ENCODE measurements around the gene TMEM119. TPM values are rescaled to one million over a fixed set of nuclear protein-coding genes. Genes with fewer than 3 reads are reported as not detected.

The TMEM119 gene
- total RNA-seq, 1 experiment from 2014 or later: not detected

- Histone ChIP-seq H3K9me3 (ENCODE audit: control insufficient read depth, insufficient read depth, low read depth, low read length) (no peaks in the 10 kb centered on the region), H3K36me3 (ENCODE audit: control insufficient read depth, insufficient read depth, low read length) (peaks cover 8% of the 10 kb centered on the region; the same call in 1 of the 2 replicates), H3K4me3 (ENCODE audit: low read depth in 2 of 2, low read length in 2 of 2) (no peak overlapping the region), H3K4me1 (ENCODE audit: control insufficient read depth, insufficient read depth, low read length) (no peaks in the 10 kb centered on the region), H3K27ac (ENCODE audit: low read length) (no peak overlapping the region), H3K27me3 (ENCODE audit: control insufficient read depth, insufficient read depth, low read length) (no peaks in the 10 kb centered on the region)
- intact Hi-C loops (cut with micrococcal nuclease; ENCODE audit: unreplicated experiment) (no loop called here), in situ Hi-C loops (cut with HindIII; ENCODE audit: low pct_unique_long_range_greater_than_20kb, low sequenced_read_pairs) (no loop called here)
- no peak for DNase-seq (ENCODE audit: low read depth, low spot score)
- ChIA-PET POLR2A (no interaction called here), CTCF (no interaction called here)
- BruUV-seq (replicated peaks): no TSS peak
- no peak for TF ChIP-seq CTCF (IDR thresholded peaks at IDR 0.05)
- no peak for TF ChIP-seq SIN3A (IDR thresholded peaks at IDR 0.05; ENCODE audit: borderline replicate concordance, insufficient read depth, low read depth, low read length)
- TF ChIP-seq POLR2AphosphoS5 (IDR thresholded peaks at IDR 0.05; ENCODE audit: low read depth, low read length): no peak
- no peak for TF ChIP-seq REST (IDR thresholded peaks at IDR 0.05; ENCODE audit: insufficient read depth in 1 of 2, low read depth in 2 of 2, low read length in 1 of 2)
- no peak for TF ChIP-seq TCF7L2 (IDR thresholded peaks at IDR 0.05; ENCODE audit: low read depth, low read length)
- no peak for ATAC-seq
These were observed 45.2 kb upstream of the TMEM119 start for GRCh38 chr12:108642899-108643654.

- Histone ChIP-seq H3K27ac (ENCODE audit: low read length) (no peak overlapping the region), H3K4me3 (ENCODE audit: low read depth in 2 of 2, low read length in 2 of 2) (no peak overlapping the region), H3K36me3 (ENCODE audit: control insufficient read depth, insufficient read depth, low read length) (peaks cover 8% of the 10 kb centered on the region; the same call in 1 of the 2 replicates), H3K4me1 (ENCODE audit: control insufficient read depth, insufficient read depth, low read length) (no peaks in the 10 kb centered on the region), H3K9me3 (ENCODE audit: control insufficient read depth, insufficient read depth, low read depth, low read length) (no peaks in the 10 kb centered on the region), H3K27me3 (ENCODE audit: control insufficient read depth, insufficient read depth, low read length) (no peaks in the 10 kb centered on the region)
- no TSS peak for BruUV-seq (replicated peaks)
- in situ Hi-C loops (cut with HindIII; ENCODE audit: low pct_unique_long_range_greater_than_20kb, low sequenced_read_pairs): no loop called here
- TF ChIP-seq POLR2AphosphoS5 (IDR thresholded peaks at IDR 0.05; ENCODE audit: low read depth, low read length) (no peak), TCF7L2 (IDR thresholded peaks at IDR 0.05; ENCODE audit: low read depth, low read length) (no peak), CTCF (IDR thresholded peaks at IDR 0.05) (no peak), SIN3A (IDR thresholded peaks at IDR 0.05; ENCODE audit: borderline replicate concordance, insufficient read depth, low read depth, low read length) (no peak), REST (IDR thresholded peaks at IDR 0.05; ENCODE audit: insufficient read depth in 1 of 2, low read depth in 2 of 2, low read length in 1 of 2) (no peak)
- ChIA-PET CTCF (no interaction called here), POLR2A (no interaction called here)
- no peak for ATAC-seq
- no peak for DNase-seq (ENCODE audit: low read depth, low spot score)
- intact Hi-C loops (cut with micrococcal nuclease; ENCODE audit: unreplicated experiment): no loop called here
These were observed 44.5 kb upstream of the TMEM119 start for GRCh38 chr12:108642269-108642870.

All from Panc1 (cell line).